Measurements from ENCODE around the gene LTA.

Gene LTA

GRCh38 chr6:31572041-31572911 lies at the start of gene LTA:
TSS of gene LTA (plus strand) at chr6:31572289. CDS start at chr6:31572743, 454 bp downstream.
- no peak within 1 kb of the TSS for H3K27ac ChIP-seq
- DNase-seq (ENCODE audit: low read depth, low spot score): no peak

- H3K27ac ChIP-seq: no peak overlapping the region
- DNase-seq (ENCODE audit: low read depth, low spot score): no peak
Observed at GRCh38 chr6:31525553-31525931, 46.5 kb upstream of the LTA start.

DNA sequence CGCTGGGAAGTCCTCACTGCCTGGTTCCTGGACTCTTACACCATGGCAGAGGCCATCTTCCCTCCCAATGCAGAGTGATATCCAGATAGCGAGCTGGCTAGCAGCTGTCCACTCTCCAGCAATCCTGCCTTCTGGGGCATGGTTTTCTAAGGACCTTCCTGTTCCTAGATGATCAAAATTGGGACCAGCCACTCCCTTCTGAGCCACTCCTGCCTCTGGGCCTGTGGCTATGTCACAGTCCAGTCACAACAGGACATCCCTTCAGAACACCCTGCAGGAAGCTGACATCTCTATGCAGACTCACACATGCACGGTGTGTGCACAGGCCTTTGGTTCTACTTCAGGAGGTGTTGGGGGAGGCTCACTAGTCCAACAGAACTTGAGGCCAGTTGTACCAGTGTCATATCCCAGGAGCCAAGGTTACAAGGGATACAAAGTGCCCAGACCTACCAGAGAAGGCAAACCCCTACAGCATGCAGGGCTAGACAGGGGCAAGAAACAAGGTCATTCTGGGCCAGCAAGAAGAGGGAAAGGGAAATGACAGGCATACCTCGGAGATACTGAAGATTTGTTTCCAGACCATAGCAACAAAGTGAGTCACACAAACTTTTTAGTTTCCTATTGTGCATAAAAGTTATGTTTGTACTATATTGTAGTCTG lies 46.0 kb upstream of the LTA start:
- DNase-seq (ENCODE audit: low read depth, low spot score): no peak
- H3K27ac ChIP-seq: no peak overlapping the region

DNA sequence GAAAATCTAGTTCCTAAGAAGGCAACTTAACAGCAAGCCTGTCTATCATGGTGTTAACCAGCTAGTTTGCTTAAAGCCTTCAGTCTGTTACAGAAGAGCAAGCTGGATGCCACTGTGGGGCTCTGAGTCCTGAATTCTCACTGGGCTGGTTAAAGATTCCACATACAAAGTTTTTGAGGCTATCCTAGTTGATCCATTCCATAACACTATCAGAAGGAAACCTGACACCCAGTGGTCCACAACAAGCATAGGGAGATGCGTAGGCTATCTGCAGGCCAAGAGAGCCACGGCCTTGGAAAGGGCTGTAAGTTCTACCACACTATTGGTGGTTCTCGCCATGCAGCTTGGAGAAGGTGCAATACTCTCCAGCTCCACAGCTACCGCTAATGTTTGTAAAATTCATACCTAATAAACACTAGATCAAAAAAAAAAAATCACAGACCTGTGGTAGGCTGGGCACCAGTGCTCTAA lies 43.7 kb upstream of the LTA start:
- no peak overlapping the region for H3K27ac ChIP-seq
- DNase-seq (ENCODE audit: low read depth, low spot score): no peak

DNA sequence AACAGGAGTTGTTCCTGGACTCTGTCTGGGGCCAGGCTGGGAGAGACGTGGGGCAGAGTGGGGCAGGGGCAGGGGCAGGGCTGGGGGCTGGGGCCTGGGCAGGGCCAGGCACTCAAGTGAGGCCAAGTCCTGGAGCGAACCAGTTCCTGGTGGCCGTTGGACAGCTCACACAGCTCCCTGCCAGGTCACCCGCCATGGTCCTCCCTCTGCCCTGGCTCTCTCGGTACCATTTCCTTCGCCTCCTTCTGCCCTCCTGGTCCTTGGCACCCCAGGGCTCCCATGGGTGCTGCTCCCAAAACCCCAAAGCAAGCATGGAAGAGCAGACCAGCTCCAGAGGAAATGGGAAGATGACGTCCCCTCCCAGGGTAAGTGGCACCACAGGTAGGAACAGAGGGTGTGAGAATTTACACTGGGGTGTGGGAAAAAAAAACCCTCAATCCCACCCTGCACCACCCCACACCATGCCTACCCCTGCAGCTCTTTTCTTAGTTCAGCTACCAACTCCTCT lies 43.2 kb upstream of the LTA start, which contains the start of gene MCCD1:
Gene MCCD1, plus strand, starts transcription at position 142 of the 508 bp plus-strand sequence. Its CDS starts 53 bp downstream, at position 195.
- no peak for DNase-seq (ENCODE audit: low read depth, low spot score)
- H3K27ac ChIP-seq: no peak within 1 kb of the TSS

- H3K27ac ChIP-seq: no peak overlapping the region
- no peak for DNase-seq (ENCODE audit: low read depth, low spot score)
Observed at GRCh38 chr6:31529329-31530150, 42.5 kb upstream of the LTA start.

DNA sequence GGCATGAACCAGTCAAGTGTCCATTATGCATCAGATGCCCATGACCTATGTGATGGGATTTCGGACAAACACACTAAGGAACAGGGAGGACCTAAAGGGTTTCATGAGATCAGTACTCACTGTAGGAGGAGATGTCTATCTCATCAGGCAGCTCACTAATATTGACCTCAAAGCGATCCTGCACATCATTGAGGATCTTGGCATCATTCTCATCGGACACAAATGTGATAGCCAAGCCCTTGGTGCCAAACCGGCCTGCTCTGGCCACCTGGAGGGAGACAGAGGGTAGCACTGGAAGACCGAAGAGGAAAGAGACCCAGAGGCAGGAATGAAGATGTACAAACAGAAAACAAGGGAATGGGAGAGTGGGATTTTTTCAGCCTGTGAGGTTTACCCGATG lies 41.4 kb upstream of the LTA start:
- no peak for DNase-seq (ENCODE audit: low read depth, low spot score)
- no peak overlapping the region for H3K27ac ChIP-seq

GRCh38 chr6:31531162-31531561 lies 40.9 kb upstream of the LTA start:
- H3K27ac ChIP-seq: no peak overlapping the region
- no peak for DNase-seq (ENCODE audit: low read depth, low spot score)

GRCh38 chr6:31531771-31532643 lies 40.1 kb upstream of the LTA start:
- H3K27ac ChIP-seq: no peak overlapping the region
- no peak for DNase-seq (ENCODE audit: low read depth, low spot score)

- no peak overlapping the region for H3K27ac ChIP-seq
- DNase-seq (ENCODE audit: low read depth, low spot score): no peak
Observed at GRCh38 chr6:31532644-31533454, 39.2 kb upstream of the LTA start.

- no peak for DNase-seq (ENCODE audit: low read depth, low spot score)
- no peak overlapping the region for H3K27ac ChIP-seq
Observed at GRCh38 chr6:31533455-31533841, 38.6 kb upstream of the LTA start.

DNA sequence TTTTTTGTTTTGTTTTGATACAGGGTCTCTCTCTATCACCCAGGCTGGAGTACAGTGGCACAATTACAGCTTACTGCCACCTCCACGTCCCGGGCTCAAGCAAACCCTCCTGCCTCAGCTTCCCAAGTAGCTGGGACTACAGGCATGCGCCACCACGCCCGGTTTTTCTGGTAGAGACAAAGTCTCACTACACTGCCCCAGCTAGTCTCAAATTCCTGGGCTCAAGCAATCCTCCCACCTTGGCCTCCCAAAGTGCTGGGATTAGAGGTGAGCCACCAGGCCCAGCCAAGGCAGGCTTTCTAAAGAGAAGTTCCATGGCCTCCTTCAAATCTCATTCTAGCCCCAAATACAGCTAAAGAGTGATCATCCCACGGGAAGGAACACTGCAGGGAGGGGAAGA lies 38.1 kb upstream of the LTA start:
- DNase-seq (ENCODE audit: low read depth, low spot score): no peak
- H3K27ac ChIP-seq: no peak overlapping the region

DNA sequence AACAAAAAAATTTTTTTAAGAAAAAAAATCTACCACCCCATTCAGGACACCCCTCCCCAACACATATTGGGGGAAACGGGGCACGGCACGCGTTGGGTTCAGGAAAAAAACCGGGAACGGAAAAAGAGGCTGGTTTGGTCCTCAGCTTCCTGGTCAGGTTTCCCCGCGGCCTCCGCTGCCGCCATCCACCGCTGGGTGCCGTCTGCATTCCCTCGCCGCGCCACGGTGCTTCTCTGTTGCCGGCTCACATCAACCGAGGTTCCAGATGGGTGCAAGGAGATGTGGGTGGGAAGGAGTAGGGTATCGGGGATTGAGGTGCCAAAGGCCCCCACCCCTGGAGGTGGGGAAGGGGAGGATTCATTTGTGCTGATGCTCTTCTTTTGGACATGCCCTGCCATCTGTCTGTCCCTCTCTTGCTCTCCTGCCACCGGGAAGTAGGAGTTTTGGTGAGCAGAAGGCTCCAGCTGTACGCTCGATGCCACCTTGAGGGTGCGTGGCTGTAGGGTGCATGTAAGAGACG lies 37.5 kb upstream of the LTA start:
- no peak for DNase-seq (ENCODE audit: low read depth, low spot score)
- no peak overlapping the region for H3K27ac ChIP-seq

- DNase-seq (ENCODE audit: low read depth, low spot score): no peak
- H3K27ac ChIP-seq: no peak overlapping the region
Observed at GRCh38 chr6:31535538-31536324, 36.4 kb upstream of the LTA start.

GRCh38 chr6:31538805-31539400 lies 33.2 kb upstream of the LTA start:
- DNase-seq (ENCODE audit: low read depth, low spot score): no peak
- H3K27ac ChIP-seq: peak overlapping the region; percentile 91

GRCh38 chr6:31540640-31541039 lies 31.4 kb upstream of the LTA start:
- peak overlapping the region; percentile 91 for H3K27ac ChIP-seq
- no peak for DNase-seq (ENCODE audit: low read depth, low spot score)

- DNase-seq (ENCODE audit: low read depth, low spot score): no peak
- peak overlapping the region; percentile 91 for H3K27ac ChIP-seq
Observed at GRCh38 chr6:31541059-31541657, 30.9 kb upstream of the LTA start.

All from epithelial cell of prostate (primary cell).